HCT116 (cell line): Measurements from ENCODE around the gene SRPK2. TPM values are rescaled to one million over a fixed set of nuclear protein-coding genes. Genes with fewer than 3 reads are reported as not detected.

Experiments
- ATAC-seq: fragments of 200-7000 bp; cut with Tn5 transposase; 2 replicates; pipeline ENCODE4 v1.9.1; 2020; ENCODE audit warnings: mild to moderate bottlenecking, moderate library complexity
- BruUV-seq: library from RNA; stranded (reverse); fragments of 400-500 nt; replicated peaks from 2 replicates; lab custom pipeline; 2021; lab: Mats Ljungman, UMichigan
- CTCF ChIA-PET: fragments of 300-600 bp; sonication (Branson Sonifier 250); formaldehyde crosslinking; loops from one replicate; lab custom pipeline; 2021; ENCODE audit warnings: antibody characterized with exemption; lab: Charles Lee
- POLR2A ChIA-PET: fragments of 300-600, 350-600 bp; sonication (Branson Sonifier 250); formaldehyde crosslinking; loops from one replicate; lab custom pipeline; 2021; ENCODE audit warnings: antibody characterized with exemption; lab: Charles Lee
- RAD21 ChIA-PET, 2 experiments: fragments of 300-600 bp; sonication (Branson Sonifier 250); formaldehyde crosslinking; loops; one replicate each; lab custom pipeline; 2023; ENCODE audit warnings: low total read pairs in 2 of 2; ENCODE audit not compliant: uncharacterized antibody in 2 of 2, unreplicated experiment in 2 of 2, low non-redundant PET in 1 of 2; lab: Charles Lee
- DNase-seq: peaks from one replicate; pipeline ENCODE4 v3.0.0-alpha.2; 2010; ENCODE audit warnings: low read depth, low spot score
- H2AFZ ChIP-seq: fragments of 200-600 bp; shearing (Covaris generic), sonication (generic); 2 replicates; pipeline ENCODE4 v1.6.1; 2017; ENCODE audit warnings: low read depth, mixed run types, mixed read lengths, antibody characterized with exemption, low read length; ENCODE audit not compliant: poor library complexity, severe bottlenecking
- H3K27ac ChIP-seq: 2 replicates; pipeline ENCODE4 v1.5.1; 2012; ENCODE audit warnings: low read depth, low read length
- H3K27me3 ChIP-seq: fragments of 200-600 bp; sonication (generic); 2 replicates; pipeline ENCODE4 v1.6.1; 2016; ENCODE audit warnings: mixed run types, low read length, mixed read lengths; ENCODE audit not compliant: insufficient read depth
- H3K36me3 ChIP-seq, 2 experiments: fragments of 200-500 bp in 1 of 2; fragments of 200-600 bp in 1 of 2; sonication (Bioruptor generic) in 1 of 2; sonication (generic) in 1 of 2; 2 replicates each; pipeline versions ENCODE4 v1.5.1 to v1.6.1; 2014 to 2016; ENCODE audit warnings: low read length in 2 of 2, inconsistent platforms in 1 of 2, mixed read lengths in 1 of 2, mixed run types in 1 of 2; ENCODE audit not compliant: insufficient read depth in 2 of 2, control insufficient read depth in 1 of 2
- H3K4me1 ChIP-seq, 2 experiments: fragments of 200-600 bp in 1 of 2; sonication (generic) in 1 of 2; 2 replicates each; pipeline versions ENCODE4 v1.5.1 to v1.6.1; 2012 to 2017; ENCODE audit warnings: low read length in 2 of 2, inconsistent platforms in 1 of 2, mild to moderate bottlenecking in 1 of 2, mixed read lengths in 1 of 2, mixed run types in 1 of 2, moderate library complexity in 1 of 2; ENCODE audit not compliant: insufficient read depth in 2 of 2, control insufficient read depth in 1 of 2
- H3K4me2 ChIP-seq: fragments of 200-600 bp; sonication (generic); 2 replicates; pipeline ENCODE4 v1.6.1; 2017; ENCODE audit warnings: mixed run types, low read length, mixed read lengths
- H3K4me3 ChIP-seq, 2 experiments: fragments of 200-600 bp in 1 of 2; sonication (generic) in 1 of 2; replicated peaks in 1 of 2; 2 replicates each; pipeline ENCODE4 v1.5.1; 2011 to 2016; ENCODE audit warnings: low read length in 2 of 2, control low read depth in 1 of 2, low read depth in 1 of 2, mild to moderate bottlenecking in 1 of 2, mixed read lengths in 1 of 2, mixed run types in 1 of 2
- H3K79me2 ChIP-seq: fragments of 200-600 bp; sonication (generic); 2 replicates; pipeline ENCODE4 v1.6.1; 2017; ENCODE audit warnings: mild to moderate bottlenecking, mixed run types, low read length, moderate library complexity, mixed read lengths; ENCODE audit not compliant: insufficient read depth
- H3K9ac ChIP-seq: fragments of 200-600 bp; sonication (generic); 2 replicates; pipeline ENCODE4 v1.6.1; 2016; ENCODE audit warnings: low read length, mixed read lengths
- H3K9me2 ChIP-seq: fragments of 200-600 bp; sonication (generic), shearing (Covaris generic); 2 replicates; pipeline ENCODE4 v1.6.1; 2017; ENCODE audit warnings: mixed run types, mild to moderate bottlenecking, moderate library complexity; ENCODE audit not compliant: insufficient read depth
- H3K9me3 ChIP-seq, 2 experiments: fragments of 200-500 bp in 1 of 2; fragments of 200-600 bp in 1 of 2; sonication (Bioruptor generic) in 1 of 2; sonication (generic) in 1 of 2; 2 replicates each; pipeline ENCODE4 v1.6.1; 2014 to 2017; ENCODE audit warnings: low read length in 2 of 2, mixed read lengths in 2 of 2, inconsistent platforms in 1 of 2, low read depth in 1 of 2, mild to moderate bottlenecking in 1 of 2, mixed run types in 1 of 2, moderate library complexity in 1 of 2; ENCODE audit not compliant: control insufficient read depth in 1 of 2, insufficient read depth in 1 of 2
- H4K20me1 ChIP-seq: fragments of 200-600 bp; sonication (generic), shearing (Covaris generic); 2 replicates; pipeline ENCODE4 v1.6.1; 2017; ENCODE audit warnings: mixed run types, mild to moderate bottlenecking, moderate library complexity; ENCODE audit not compliant: insufficient read depth
- CEBPB ChIP-seq: IDR thresholded peaks from 2 replicates; pipeline ENCODE4 v1.6.1; 2012; ENCODE audit warnings: low read depth
- EGR1 ChIP-seq: IDR thresholded peaks from 2 replicates; pipeline ENCODE4 v1.6.1; 2012; ENCODE audit warnings: low read depth
- EZH2phosphoT487 ChIP-seq: fragments of 200-600 bp; IDR thresholded peaks from 2 replicates; pipeline ENCODE4 v1.6.1; 2018; ENCODE audit warnings: antibody characterized with exemption, borderline replicate concordance
- FOSL1 ChIP-seq: IDR thresholded peaks from 2 replicates; pipeline ENCODE4 v1.6.1; 2012; ENCODE audit warnings: low read depth
- MAX ChIP-seq: IDR thresholded peaks from 2 replicates; pipeline ENCODE4 v1.6.1; 2012
- POLR2A ChIP-seq: IDR thresholded peaks from 2 replicates; pipeline ENCODE4 v1.7.0; 2011; ENCODE audit warnings: borderline replicate concordance; ENCODE audit not compliant: insufficient read depth, insufficient read length; ENCODE audit errors: extremely low read depth
- POLR2AphosphoS5 ChIP-seq: IDR thresholded peaks from 2 replicates; pipeline ENCODE4 v1.6.1; 2011; ENCODE audit warnings: mild to moderate bottlenecking, low read depth, low read length, moderate library complexity
- REST ChIP-seq: IDR thresholded peaks from 2 replicates; pipeline ENCODE4 v1.6.1; 2012; ENCODE audit warnings: low read depth
- SIN3A ChIP-seq: IDR thresholded peaks from 2 replicates; pipeline ENCODE4 v1.6.1; 2012; ENCODE audit warnings: low read depth
- SRF ChIP-seq: IDR thresholded peaks from 2 replicates; pipeline ENCODE4 v1.6.1; 2012; ENCODE audit warnings: low read depth
- TCF7L2 ChIP-seq: IDR thresholded peaks from 2 replicates; pipeline ENCODE4 v1.7.0; 2011; ENCODE audit warnings: borderline replicate concordance, inconsistent platforms; ENCODE audit not compliant: insufficient read depth, insufficient read length; ENCODE audit errors: extremely low read depth
- ZNF274 ChIP-seq: fragments of 200-500 bp; sonication (Bioruptor generic); IDR thresholded peaks from 2 replicates; pipeline ENCODE4 v1.6.1; 2014; ENCODE audit warnings: mild to moderate bottlenecking, low read depth, low read length, inconsistent platforms
- intact Hi-C: fragments of 100-400 bp; cut with micrococcal nuclease; formaldehyde crosslinking; loops from 2 replicates; pipeline ENCODE4 v1.10.0; 2022
- total RNA-seq: library from RNA; stranded (reverse); gene quantifications from one replicate; pipeline ENCODE4 v1.2.1, GENCODE V29; 2021; ENCODE audit not compliant: unreplicated experiment

SRPK2 gene
- total RNA-seq, 1 experiment from 2014 or later = 37.4 TPM

GRCh38 chr7:105131033-105131656 lies 257.6 kb downstream of the SRPK2 start:
- H3K27me3 ChIP-seq = no peaks in the 10 kb centered on the region
- no peaks in the 10 kb centered on the region for H3K9me2 ChIP-seq
- RAD21 ChIA-PET = no interaction called here
- intact Hi-C loops = no loop called here
- H3K4me3 ChIP-seq = no peak overlapping the region
- H2AFZ ChIP-seq = no peak overlapping the region
- DNase-seq (no peak), ATAC-seq (no peak)
- no peak overlapping the region for H3K4me2 ChIP-seq
- no TSS peak for BruUV-seq
- CTCF ChIA-PET = no interaction called here
- peaks cover 0 to 3% of the 10 kb centered on the region in 2 experiments; a peak in 1 of 4 replicates for H3K4me1 ChIP-seq
- peaks cover 8% of the 10 kb centered on the region; the same call in 1 of the 2 replicates for H3K79me2 ChIP-seq
- no peaks in the 10 kb centered on the region for H3K36me3 ChIP-seq
- TF ChIP-seq FOSL1 = no peak
- TF ChIP-seq EGR1 = no peak
- no peak for TF ChIP-seq SIN3A
- TF ChIP-seq POLR2AphosphoS5 = no peak
- TF ChIP-seq CEBPB = no peak
- no peak for TF ChIP-seq ZNF274
- no peak for TF ChIP-seq POLR2A
- TF ChIP-seq EZH2phosphoT487 = no peak
- TF ChIP-seq MAX = no peak
- TF ChIP-seq REST = no peak
- no peak for TF ChIP-seq SRF
- no peak for TF ChIP-seq TCF7L2
- H3K27ac ChIP-seq = no peak overlapping the region
- H3K9me3 ChIP-seq = no peaks in the 10 kb centered on the region
- no peaks in the 10 kb centered on the region for H4K20me1 ChIP-seq
- POLR2A ChIA-PET = no interaction called here
- no peak overlapping the region for H3K9ac ChIP-seq
